Gastrocnemius medialis (tissue), 4 donors: ENCODE results near the gene PGAP6.

ENCODE experiments used
- POLR2A ChIP-seq, 2 donors: fragments of 450-650 bp; IDR thresholded peaks; one replicate each; pipeline ENCODE4 v1.6.1; 2017; ENCODE audit warnings: antibody characterized with exemption in 2 of 2, mild to moderate bottlenecking in 2 of 2, moderate library complexity in 2 of 2
- TF ChIP-seq, protein P1 (sequence below), 5 experiments: fragments of 450-650 bp in 3 of 5; fragments of 200-600 bp in 2 of 5; sonication (generic) in 2 of 5; IDR thresholded peaks in 4 of 5; conservative IDR thresholded peaks in 1 of 5; 1 replicate in 4 of 5; 2 replicates in 1 of 5; pipeline ENCODE4 v1.5.1; 2016 to 2019; ENCODE audit warnings: antibody characterized with exemption in 5 of 5, mild to moderate bottlenecking in 3 of 5, moderate library complexity in 3 of 5

DNA sequence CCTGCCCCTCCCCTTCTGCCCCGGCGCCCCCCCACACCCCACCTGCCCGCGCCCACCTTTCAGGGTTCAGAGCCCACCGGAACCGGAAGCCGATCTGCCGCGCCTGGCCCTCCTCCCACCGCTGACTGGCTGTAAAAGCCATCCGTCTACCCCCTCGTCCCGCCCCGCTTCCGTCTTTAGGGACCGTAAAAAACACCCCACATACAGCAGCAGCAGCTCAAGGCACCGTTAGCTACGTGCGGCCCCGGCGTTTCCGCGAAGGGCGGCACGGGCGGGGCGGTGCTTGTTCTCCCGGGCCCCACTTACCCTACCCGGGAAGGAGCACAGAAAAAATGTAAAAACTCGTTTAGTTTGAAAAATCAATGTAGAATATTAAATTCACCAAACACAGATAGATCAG, 11.3 kb downstream of the PGAP6 start, which contains the start of gene MRPL28:
- TF ChIP-seq, protein P1, sequence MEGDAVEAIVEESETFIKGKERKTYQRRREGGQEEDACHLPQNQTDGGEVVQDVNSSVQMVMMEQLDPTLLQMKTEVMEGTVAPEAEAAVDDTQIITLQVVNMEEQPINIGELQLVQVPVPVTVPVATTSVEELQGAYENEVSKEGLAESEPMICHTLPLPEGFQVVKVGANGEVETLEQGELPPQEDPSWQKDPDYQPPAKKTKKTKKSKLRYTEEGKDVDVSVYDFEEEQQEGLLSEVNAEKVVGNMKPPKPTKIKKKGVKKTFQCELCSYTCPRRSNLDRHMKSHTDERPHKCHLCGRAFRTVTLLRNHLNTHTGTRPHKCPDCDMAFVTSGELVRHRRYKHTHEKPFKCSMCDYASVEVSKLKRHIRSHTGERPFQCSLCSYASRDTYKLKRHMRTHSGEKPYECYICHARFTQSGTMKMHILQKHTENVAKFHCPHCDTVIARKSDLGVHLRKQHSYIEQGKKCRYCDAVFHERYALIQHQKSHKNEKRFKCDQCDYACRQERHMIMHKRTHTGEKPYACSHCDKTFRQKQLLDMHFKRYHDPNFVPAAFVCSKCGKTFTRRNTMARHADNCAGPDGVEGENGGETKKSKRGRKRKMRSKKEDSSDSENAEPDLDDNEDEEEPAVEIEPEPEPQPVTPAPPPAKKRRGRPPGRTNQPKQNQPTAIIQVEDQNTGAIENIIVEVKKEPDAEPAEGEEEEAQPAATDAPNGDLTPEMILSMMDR (IDR thresholded peaks at IDR 0.05 in 4 of 5, conservative IDR thresholded peaks at IDR 0.05 in 1 of 5), result no peak
- TF ChIP-seq POLR2A (IDR thresholded peaks at IDR 0.05), result peak in 1 of 2 donors; percentile 55
